H9 (cell line): Measurements from ENCODE around the gene H6PD. TPM values are rescaled to one million over a fixed set of nuclear protein-coding genes. Genes with fewer than 3 reads are reported as not detected.

Source experiments
- DNase-seq: peaks from one replicate; pipeline ENCODE4 v3.0.0-alpha.2; 2017
- H2AFZ ChIP-seq: one replicate; pipeline ENCODE4 v1.6.1; 2013; ENCODE audit warnings: mild to moderate bottlenecking, low read length, control low read depth, moderate library complexity
- H2AK5ac ChIP-seq: 2 replicates; pipeline ENCODE4 v1.6.1; 2013; ENCODE audit warnings: low read length, control low read depth, mixed read lengths; ENCODE audit not compliant: insufficient read length
- H2BK120ac ChIP-seq: one replicate; pipeline ENCODE4 v1.6.1; 2013; ENCODE audit warnings: low read depth, mild to moderate bottlenecking, low read length, control low read depth, inconsistent platforms; ENCODE audit not compliant: poor library complexity, severe bottlenecking
- H2BK12ac ChIP-seq: 2 replicates; pipeline ENCODE4 v1.6.1; 2013; ENCODE audit warnings: low read length, control low read depth, mixed read lengths, low read depth; ENCODE audit not compliant: insufficient read length
- H2BK15ac ChIP-seq: 2 replicates; pipeline ENCODE4 v1.6.1; 2013; ENCODE audit warnings: low read depth, low read length, control low read depth
- H2BK20ac ChIP-seq: one replicate; pipeline ENCODE4 v1.6.1; 2013; ENCODE audit warnings: low read depth, mild to moderate bottlenecking, low read length, control low read depth, inconsistent platforms; ENCODE audit not compliant: poor library complexity, severe bottlenecking
- H2BK5ac ChIP-seq: 2 replicates; pipeline ENCODE4 v1.6.1; 2013; ENCODE audit warnings: low read length, control low read depth, mixed read lengths; ENCODE audit not compliant: insufficient read length
- H3K14ac ChIP-seq: 2 replicates; pipeline ENCODE4 v1.6.1; 2013; ENCODE audit warnings: low read length, control low read depth; ENCODE audit not compliant: insufficient read depth
- H3K18ac ChIP-seq: 2 replicates; pipeline ENCODE4 v1.6.1; 2013; ENCODE audit warnings: low read depth, mild to moderate bottlenecking, mixed read lengths, low read length, control low read depth; ENCODE audit not compliant: insufficient read length
- H3K23ac ChIP-seq: 2 replicates; pipeline ENCODE4 v1.6.1; 2013; ENCODE audit warnings: low read length, control low read depth, mixed read lengths, low read depth; ENCODE audit not compliant: insufficient read length
- H3K23me2 ChIP-seq: 2 replicates; pipeline ENCODE4 v1.6.1; 2013; ENCODE audit warnings: low read depth, mild to moderate bottlenecking, mixed read lengths, low read length, control low read depth; ENCODE audit not compliant: insufficient read length, poor library complexity, severe bottlenecking
- H3K27ac ChIP-seq: 2 replicates; pipeline ENCODE4 v1.5.1; 2013; ENCODE audit warnings: low read length, control low read depth, mixed read lengths, low read depth; ENCODE audit not compliant: insufficient read length
- H3K27me3 ChIP-seq: 2 replicates; pipeline ENCODE4 v1.6.1; 2013; ENCODE audit warnings: low read length, control low read depth, inconsistent platforms; ENCODE audit not compliant: insufficient read depth
- H3K4ac ChIP-seq: 2 replicates; pipeline ENCODE4 v1.6.1; 2013; ENCODE audit warnings: low read depth, mild to moderate bottlenecking, control low read depth, inconsistent platforms, low read length, moderate library complexity
- H3K4me1 ChIP-seq: 2 replicates; pipeline ENCODE4 v1.6.1; 2013; ENCODE audit warnings: low read length, control low read depth, inconsistent platforms; ENCODE audit not compliant: insufficient read depth
- H3K4me2 ChIP-seq: 2 replicates; pipeline ENCODE4 v1.6.1; 2013; ENCODE audit warnings: low read length, control low read depth, mixed read lengths; ENCODE audit not compliant: insufficient read length, insufficient read depth
- H3K56ac ChIP-seq: 2 replicates; pipeline ENCODE4 v1.6.1; 2013; ENCODE audit warnings: low read depth, mild to moderate bottlenecking, mixed read lengths, low read length, control low read depth; ENCODE audit not compliant: insufficient read length
- H3K79me1 ChIP-seq: 2 replicates; pipeline ENCODE4 v1.6.1; 2013; ENCODE audit warnings: low read depth, mild to moderate bottlenecking, moderate library complexity, low read length, control low read depth, inconsistent platforms; ENCODE audit not compliant: insufficient read depth, poor library complexity, severe bottlenecking
- H3K79me2 ChIP-seq: 2 replicates; pipeline ENCODE4 v1.6.1; 2013; ENCODE audit warnings: low read length, control low read depth, inconsistent platforms; ENCODE audit not compliant: insufficient read depth
- H3K9ac ChIP-seq: 2 replicates; pipeline ENCODE4 v1.6.1; 2013; ENCODE audit warnings: low read length, control low read depth, mixed read lengths; ENCODE audit not compliant: insufficient read length; ENCODE audit errors: extremely low read depth
- H3K9me3 ChIP-seq: one replicate; pipeline ENCODE4 v1.6.1; 2013; ENCODE audit warnings: low read depth, low read length, inconsistent platforms; ENCODE audit not compliant: control insufficient read depth
- H3T11ph ChIP-seq: one replicate; pipeline ENCODE4 v1.6.1; 2013; ENCODE audit warnings: mild to moderate bottlenecking, low read length, control low read depth, inconsistent platforms
- H4K20me1 ChIP-seq: one replicate; pipeline ENCODE4 v1.6.1; 2013; ENCODE audit not compliant: control insufficient read depth, insufficient read length, insufficient read depth
- H4K5ac ChIP-seq: 2 replicates; pipeline ENCODE4 v1.6.1; 2013; ENCODE audit warnings: low read depth, mild to moderate bottlenecking, mixed read lengths, low read length, control low read depth; ENCODE audit not compliant: insufficient read length
- H4K8ac ChIP-seq: replicated peaks from 2 replicates; pipeline ENCODE4 v1.6.1; 2013; ENCODE audit warnings: low read length, control low read depth, mixed read lengths, low read depth; ENCODE audit not compliant: insufficient read length
- H4K91ac ChIP-seq: 2 replicates; pipeline ENCODE4 v1.6.1; 2013; ENCODE audit warnings: low read depth, mild to moderate bottlenecking, moderate library complexity, mixed read lengths, low read length, control low read depth; ENCODE audit not compliant: insufficient read length
- H3K27ac Mint-ChIP-seq, 3 experiments: 2 replicates in 2 of 3; 3 replicates in 1 of 3; pipeline ENCODE4 v1.8.0; 2020 to 2021; ENCODE audit warnings: mixed read lengths in 3 of 3, mild to moderate bottlenecking in 1 of 3, moderate library complexity in 1 of 3
- H3K27me3 Mint-ChIP-seq: 2 replicates; pipeline ENCODE4 v1.8.0; 2021; ENCODE audit warnings: low read depth, mild to moderate bottlenecking, moderate library complexity, mixed read lengths
- H3K36me3 Mint-ChIP-seq, 3 experiments: 2 replicates in 2 of 3; 3 replicates in 1 of 3; pipeline ENCODE4 v1.8.0; 2020 to 2021; ENCODE audit warnings: low read depth in 3 of 3, mixed read lengths in 3 of 3; ENCODE audit not compliant: insufficient read depth in 1 of 3
- H3K4me1 Mint-ChIP-seq, 2 experiments: 2 replicates each; pipeline ENCODE4 v1.8.0; 2020; ENCODE audit warnings: mixed read lengths in 2 of 2
- H3K4me3 Mint-ChIP-seq, 2 experiments: 2 replicates in 1 of 2; 3 replicates in 1 of 2; pipeline ENCODE4 v1.8.0; 2020 to 2021; ENCODE audit warnings: mild to moderate bottlenecking in 2 of 2, mixed read lengths in 2 of 2, moderate library complexity in 1 of 2
- H3K9me3 Mint-ChIP-seq, 2 experiments: 2 replicates in 1 of 2; 3 replicates in 1 of 2; pipeline ENCODE4 v1.8.0; 2020; ENCODE audit warnings: mild to moderate bottlenecking in 2 of 2, mixed read lengths in 2 of 2, moderate library complexity in 1 of 2
- CTCF ChIP-seq: fragments of 200-600 bp; sonication (generic); conservative IDR thresholded peaks from 3 replicates; pipeline ENCODE4 v1.8.0; 2021; ENCODE audit warnings: antibody characterized with exemption, mild to moderate bottlenecking
- WGBS: extraction: QIAGEN DNeasy Blood & Tissue Kit; methylation state at CpG from one replicate; pipeline ENCODE4 v1.1.7; 2013; ENCODE audit warnings: missing lambda C conversion rate, low lambda C conversion rate, mixed read lengths; ENCODE audit not compliant: insufficient read length; ENCODE audit errors: extremely low coverage; 5-methylcytosine and 5-hydroxymethylcytosine counted together
- total RNA-seq: library from RNA; stranded (reverse); gene quantifications from 2 replicates; pipeline ENCODE4 v1.2.1, GENCODE V29; 2021

Gene H6PD
- total RNA-seq, 1 experiment from 2014 or later, result 7.9 TPM

- Mint-ChIP-seq H3K4me1 (peaks cover 0 to 2% of the 10 kb centered on the region in 2 experiments; a peak in 1 of 4 replicates), H3K36me3 (no peaks in the 10 kb centered on the region), H3K4me3 (no peak overlapping the region), H3K27me3 (peaks cover 5% of the 10 kb centered on the region), H3K27ac (no peak overlapping the region), H3K9me3 (no peaks in the 10 kb centered on the region)
- DNase-seq, result no peak
- Histone ChIP-seq H2AFZ (no peak overlapping the region), H3T11ph (no peak overlapping the region), H3K79me1 (no peaks in the 10 kb centered on the region), H3K27me3 (no peaks in the 10 kb centered on the region), H2BK5ac (no peak overlapping the region), H4K8ac (no peak overlapping the region), H3K23me2 (no peaks in the 10 kb centered on the region), H3K23ac (no peak overlapping the region), H3K4me2 (no peak overlapping the region), H2BK120ac (no peak overlapping the region), H3K18ac (no peak overlapping the region), H2BK12ac (no peak overlapping the region), H3K4me1 (no peaks in the 10 kb centered on the region), H3K9me3 (no peaks in the 10 kb centered on the region), H4K5ac (no peak overlapping the region), H4K91ac (no peak overlapping the region), H3K14ac (no peak overlapping the region), H3K27ac (no peak overlapping the region), H2BK20ac (no peak overlapping the region), H3K4ac (no peak overlapping the region), H2AK5ac (no peak overlapping the region), H4K20me1 (no peaks in the 10 kb centered on the region), H2BK15ac (no peak overlapping the region), H3K9ac (no peak overlapping the region), H3K79me2 (no peaks in the 10 kb centered on the region), H3K56ac (no peak overlapping the region)
- TF ChIP-seq CTCF, result no peak
- no CpG with 5 or more reads among the region's 6 CpGs for WGBS
These were observed 69.3 kb downstream of the H6PD start for GRCh38 chr1:9303916-9304315.
